B cell (primary cell): ENCODE measurements around the gene TRMU. TPM values are rescaled to one million over a fixed set of nuclear protein-coding genes. Genes with fewer than 3 reads are reported as not detected.

Experiments used
- ATAC-seq: fragments of 200-7000 bp; cut with Tn5 transposase; one replicate; pipeline ENCODE4 v1.10.0; 2021; ENCODE audit warnings: low read depth, mild to moderate bottlenecking, moderate number of reproducible peaks, moderate library complexity
- CTCF ChIA-PET: fragments of 350-600 bp; sonication (Branson Sonifier 250); formaldehyde crosslinking; loops from one replicate; lab custom pipeline; 2021; ENCODE audit warnings: antibody characterized with exemption, inconsistent platforms; lab: Charles Lee
- POLR2A ChIA-PET: fragments of 350-600 bp; sonication (Branson Sonifier 250); formaldehyde crosslinking; loops from one replicate; lab custom pipeline; 2021; ENCODE audit warnings: antibody characterized with exemption; lab: Charles Lee
- DNase-seq: peaks from one replicate; pipeline ENCODE4 v3.0.0; 2013
- H2AFZ ChIP-seq: 2 replicates; pipeline ENCODE4 v1.6.1; 2012; ENCODE audit warnings: mild to moderate bottlenecking, low read depth, low read length; ENCODE audit not compliant: insufficient read depth, poor library complexity, severe bottlenecking
- H3K27ac ChIP-seq, 2 donors: 1 replicate in 1 of 2; 2 replicates in 1 of 2; pipeline ENCODE4 v1.5.1; 2012 to 2013; ENCODE audit warnings: low read length in 2 of 2, mild to moderate bottlenecking in 2 of 2, moderate library complexity in 1 of 2
- H3K27me3 ChIP-seq, 4 experiments: fragments of 200-600 bp in 1 of 4; sonication (generic) in 1 of 4; replicated peaks in 1 of 4; 1 replicate in 2 of 4; 2 replicates in 2 of 4; pipeline versions ENCODE4 v1.6.1 to v1.7.0; 2013 to 2016; ENCODE audit warnings: low read length in 3 of 4, mild to moderate bottlenecking in 2 of 4, mixed read lengths in 1 of 4, moderate library complexity in 1 of 4; ENCODE audit not compliant: insufficient read depth in 4 of 4, control insufficient read depth in 3 of 4; ENCODE audit errors: control extremely low read depth in 1 of 4
- H3K36me3 ChIP-seq, 2 experiments: replicated peaks in 1 of 2; 1 replicate in 1 of 2; 2 replicates in 1 of 2; pipeline versions ENCODE4 v1.6.1 to v1.7.1; 2013; ENCODE audit warnings: low read length in 1 of 2; ENCODE audit not compliant: insufficient read depth in 2 of 2, control insufficient read depth in 1 of 2; ENCODE audit errors: control extremely low read depth in 1 of 2, extremely low read depth in 1 of 2
- H3K4me1 ChIP-seq, 2 donors: fragments of 200-600 bp in 1 of 2; sonication (generic) in 1 of 2; 1 replicate in 1 of 2; 2 replicates in 1 of 2; pipeline versions ENCODE4 v1.5.1 to v1.6.1; 2013 to 2017; ENCODE audit warnings: low read length in 2 of 2; ENCODE audit not compliant: control insufficient read depth in 2 of 2, insufficient read depth in 2 of 2
- H3K4me2 ChIP-seq: replicated peaks from 2 replicates; pipeline ENCODE3; 2012; ENCODE audit warnings: mild to moderate bottlenecking, low read depth, low read length; ENCODE audit not compliant: poor library complexity, severe bottlenecking
- H3K4me3 ChIP-seq, 5 experiments: fragments of 200-600 bp in 1 of 5; sonication (generic) in 1 of 5; 1 replicate in 3 of 5; 2 replicates in 2 of 5; pipeline versions ENCODE4 v1.5.1 to v1.7.0; 2011 to 2016; ENCODE audit warnings: low read length in 4 of 5, mild to moderate bottlenecking in 4 of 5, low read depth in 2 of 5, control low read depth in 1 of 5, moderate library complexity in 1 of 5; ENCODE audit not compliant: insufficient read depth in 1 of 5; ENCODE audit errors: control extremely low read depth in 1 of 5, extremely low read depth in 1 of 5
- H3K79me2 ChIP-seq: fragments of 200-600 bp; sonication (generic); one replicate; pipeline ENCODE4 v1.6.0; 2016; ENCODE audit warnings: low read length; ENCODE audit not compliant: control insufficient read depth, insufficient read depth
- H3K9ac ChIP-seq: fragments of 200-600 bp; sonication (generic); 2 replicates; pipeline ENCODE4 v1.6.1; 2017; ENCODE audit warnings: mild to moderate bottlenecking, low read length, moderate library complexity
- H3K9me3 ChIP-seq, 3 donors: one replicate each; pipeline versions ENCODE4 v1.6.1 to v1.7.1; 2013; ENCODE audit warnings: low read length in 2 of 3; ENCODE audit not compliant: control insufficient read depth in 2 of 3, insufficient read depth in 1 of 3; ENCODE audit errors: control extremely low read depth in 1 of 3
- H4K20me1 ChIP-seq: 2 replicates; pipeline ENCODE4 v1.6.0; 2012; ENCODE audit warnings: mild to moderate bottlenecking, low read length; ENCODE audit not compliant: insufficient read depth, control insufficient read depth, poor library complexity, severe bottlenecking
- H3K27ac Mint-ChIP-seq: one replicate; pipeline ENCODE4 v1.8.0; 2021; ENCODE audit warnings: mixed read lengths
- H3K27me3 Mint-ChIP-seq: one replicate; pipeline ENCODE4 v1.8.0; 2021; ENCODE audit warnings: mixed read lengths
- H3K4me1 Mint-ChIP-seq: one replicate; pipeline ENCODE4 v1.8.0; 2021; ENCODE audit warnings: mixed read lengths
- H3K4me3 Mint-ChIP-seq: one replicate; pipeline ENCODE4 v1.8.0; 2021; ENCODE audit warnings: mixed read lengths
- H3K9me3 Mint-ChIP-seq: one replicate; pipeline ENCODE4 v1.8.0; 2022; ENCODE audit warnings: mixed read lengths; ENCODE audit not compliant: insufficient read depth
- CTCF ChIP-seq: fragments of 200-600 bp; IDR thresholded peaks from one replicate; pipeline ENCODE4 v1.8.0; 2022; ENCODE audit warnings: antibody characterized with exemption, mild to moderate bottlenecking
- EZH2 ChIP-seq: IDR thresholded peaks from 2 replicates; pipeline ENCODE4 v1.6.1; 2012; ENCODE audit warnings: borderline replicate concordance, low read depth, mild to moderate bottlenecking, moderate library complexity, low read length; ENCODE audit not compliant: insufficient read depth, poor library complexity, severe bottlenecking
- WGBS: methylation state at CpG from one replicate; pipeline ENCODE4 v1.1.5; 2013; ENCODE audit warnings: missing lambda C conversion rate; ENCODE audit not compliant: insufficient coverage; 5-methylcytosine and 5-hydroxymethylcytosine counted together
- intact Hi-C: fragments of 100-400 bp; cut with micrococcal nuclease; formaldehyde crosslinking; loops from one replicate; pipeline ENCODE4 v1.10.0; 2022
- polyA minus RNA-seq: library from RNA; depleted of rRNA, polyadenylated mRNA; stranded (reverse); fragments of >200 nt; gene quantifications from 2 replicates; pipeline ENCODE4 v1.2.3, GENCODE V29; 2012
- polyA plus RNA-seq: library from polyadenylated mRNA; depleted of rRNA; stranded (reverse); fragments of >200 nt; gene quantifications from 2 replicates; pipeline ENCODE4 v1.2.3, GENCODE V29; 2012
- total RNA-seq, 2 donors: library from RNA; stranded (reverse); fragments of 120-200 nt in 1 of 2; gene quantifications; 1 replicate in 1 of 2; 2 replicates in 1 of 2; pipeline versions ENCODE4 v1.2.3 to v1.2.4, GENCODE V29; 2013 to 2022

TRMU gene
- 76.9 and 80.6 TPM in 2 replicates for total RNA-seq
- total RNA-seq (2013): 31.2 TPM
- 51.0 and 64.8 TPM in 2 replicates for polyA plus RNA-seq
- 25.5 and 39.3 TPM in 2 replicates for polyA minus RNA-seq

GRCh38 chr22:46335201-46336118 is at the start of gene TRMU:
Gene TRMU, plus strand, starts transcription at chr22:46335714. Its CDS starts 51 bp downstream, at chr22:46335765.
- Mint-ChIP-seq H3K27ac (peak within 1 kb of the TSS; percentile 90), H3K27me3 (no peaks in the 10 kb centered on the region), H3K4me3 (peak within 1 kb of the TSS; percentile 91), H3K9me3 (no peaks in the 10 kb centered on the region), H3K4me1 (peaks cover 21% of the 10 kb centered on the region)
- ATAC-seq (peak; percentile 92), DNase-seq (peak; percentile 87)
- Histone ChIP-seq H3K36me3 (peaks cover 5 to 25% of the 10 kb centered on the region in 2 experiments), H3K4me2 (peak within 1 kb of the TSS; percentile 87), H3K4me1 (peaks cover 13 to 16% of the 10 kb centered on the region in 2 donors), H3K4me3 (peak within 1 kb of the TSS; percentile 66 to 93 (median 88)), H3K27me3 (no peaks in the 10 kb centered on the region), H2AFZ (peak within 1 kb of the TSS; percentile 100), H3K9me3 (peaks cover 0 to 4% (median 0%) of the 10 kb centered on the region in 3 donors), H3K79me2 (peaks cover 44% of the 10 kb centered on the region), H4K20me1 (peaks cover 25% of the 10 kb centered on the region), H3K27ac (peak within 1 kb of the TSS; percentile 67 to 90), H3K9ac (peak within 1 kb of the TSS; percentile 85)
- ChIA-PET POLR2A (interaction anchor here (1.1 kb wide), 1 partner anchor 300 kb away, joined by 3 read pairs; no protein-coding TSS in a partner anchor), CTCF (interaction anchor here (0.6 kb wide), 1 partner anchor 263 kb away, joined by 4 read pairs; no protein-coding TSS in a partner anchor)
- WGBS: under 1% methylated on average over 82 of the region's 93 CpGs
- no peak for TF ChIP-seq CTCF
- TF ChIP-seq EZH2: no peak
- intact Hi-C loops: loop anchor here (1.0 kb wide), 1 partner anchor 39 kb away; the partner anchor contains the start of gene GTSE1
